ENCODE data around the gene TRUB2. TPM values are rescaled to one million over a fixed set of nuclear protein-coding genes. Genes with fewer than 3 reads are reported as not detected.
"Not testable (repeated sequence)": the region's sequence is repeated elsewhere in the genome, so short reads cannot be mapped to it uniquely, and the experiment has no call there.

Gene TRUB2
- total RNA-seq, 1 donor from 2014 or later: 13.0 TPM

DNA sequence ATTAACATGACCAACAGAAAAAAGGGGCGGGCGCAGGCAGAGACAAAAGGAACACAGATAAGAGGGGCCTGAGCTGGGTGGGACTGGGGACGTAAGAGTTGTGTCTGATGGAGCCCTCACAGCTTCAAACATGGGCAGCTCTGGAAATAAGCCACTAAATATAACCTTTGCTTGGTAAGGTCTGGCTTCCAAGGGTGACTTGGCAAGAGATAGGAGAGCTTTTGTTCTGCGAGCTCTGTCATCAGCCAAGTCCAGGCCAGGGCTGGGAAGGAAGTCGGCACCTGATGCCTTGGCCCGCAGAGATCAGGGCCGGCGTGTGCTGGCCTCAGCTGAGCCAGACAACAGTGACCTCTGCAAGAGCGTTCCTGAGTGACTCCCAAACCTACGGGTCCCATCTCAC is 11.8 kb downstream of the TRUB2 start:
- intact Hi-C loops (cut with DNase I): no loop called here
- no peak for ATAC-seq

DNA sequence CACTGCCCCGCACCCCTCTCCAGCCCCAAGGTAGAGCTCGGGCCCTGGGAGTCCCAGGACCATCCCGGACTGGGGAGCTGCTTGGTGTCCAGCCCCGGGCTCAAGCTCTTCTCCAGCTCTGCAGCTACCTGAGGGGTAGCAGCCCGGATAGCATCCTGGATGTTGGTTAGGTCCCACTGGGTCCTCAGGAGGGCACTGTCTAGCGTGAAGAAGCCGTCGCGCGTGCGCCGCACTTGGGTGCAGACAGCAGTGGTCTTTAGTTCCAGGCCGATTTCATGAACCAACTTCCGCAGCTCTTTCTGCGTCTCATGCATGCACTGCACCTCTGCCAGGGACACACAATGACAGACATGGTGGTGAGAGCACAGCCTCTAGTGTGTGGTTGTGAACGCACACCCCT is 12.7 kb downstream of the TRUB2 start:
- ATAC-seq: no peak
- no peak for DNase-seq (ENCODE audit: low spot score)
- intact Hi-C loops (cut with DNase I): no loop called here

More for the DNA sequence above, 11.8 kb downstream of the TRUB2 start:
- no peak for DNase-seq (ENCODE audit: low spot score)

DNA sequence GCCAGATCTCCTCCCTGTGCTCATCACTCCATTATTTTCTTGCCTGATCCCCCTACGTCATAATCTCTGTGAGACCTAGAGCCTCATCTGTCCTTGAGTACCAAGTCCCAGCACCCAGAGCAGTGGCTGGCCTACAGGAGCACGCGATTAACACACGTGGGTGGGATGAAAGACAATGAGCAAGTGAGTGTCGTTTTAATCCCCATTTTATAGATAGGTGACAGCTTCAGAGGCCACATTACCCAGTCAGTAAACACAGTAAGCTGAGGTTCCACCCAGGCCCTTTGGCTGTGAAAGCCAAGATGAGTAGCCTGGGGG is 17.3 kb downstream of the TRUB2 start:
- no peak for ATAC-seq
- intact Hi-C loops (cut with DNase I): no loop called here
- DNase-seq (ENCODE audit: low spot score): no peak

DNA sequence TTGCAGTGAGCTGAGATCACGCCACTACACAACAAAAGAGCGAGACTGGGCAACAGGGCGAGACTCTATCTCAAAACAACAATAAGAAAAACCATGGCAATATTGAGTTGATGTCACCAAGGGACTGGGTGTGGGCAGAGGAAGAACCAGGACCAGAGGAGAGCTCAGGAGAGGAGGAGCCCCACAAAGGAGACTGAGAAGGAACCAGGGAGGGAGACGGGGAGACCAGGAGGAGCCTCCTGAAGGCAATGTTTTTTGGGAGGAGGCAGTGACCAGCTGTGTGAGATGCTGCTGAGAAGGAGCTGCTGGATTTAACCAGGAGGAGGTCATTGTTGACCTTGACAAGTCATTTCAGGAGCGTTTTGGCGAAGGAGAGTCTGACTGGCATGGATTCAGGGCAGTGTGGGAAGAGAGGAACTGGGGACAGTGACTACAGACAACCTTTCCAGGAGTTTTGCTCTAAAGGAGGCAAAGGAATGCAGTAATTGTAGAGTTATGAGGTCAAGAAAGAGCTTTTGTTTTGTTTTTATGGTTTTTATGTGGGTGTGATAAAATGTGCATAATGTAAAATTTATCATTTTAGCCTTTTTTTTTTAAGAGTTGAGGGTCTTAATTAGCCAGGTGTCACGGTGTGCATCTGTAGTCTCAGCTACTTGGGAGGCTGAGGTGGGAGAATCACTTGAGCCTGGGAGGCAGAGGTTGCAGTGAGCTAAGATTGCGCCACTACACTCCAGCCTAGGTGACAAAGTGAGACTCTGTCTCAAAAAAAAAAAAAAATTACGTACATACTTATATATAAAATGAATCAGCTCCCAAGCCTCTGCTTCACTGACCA is 17.9 kb downstream of the TRUB2 start:
- intact Hi-C loops (cut with DNase I): no loop called here
- DNase-seq (ENCODE audit: low spot score): no peak
- no peak for ATAC-seq

DNA sequence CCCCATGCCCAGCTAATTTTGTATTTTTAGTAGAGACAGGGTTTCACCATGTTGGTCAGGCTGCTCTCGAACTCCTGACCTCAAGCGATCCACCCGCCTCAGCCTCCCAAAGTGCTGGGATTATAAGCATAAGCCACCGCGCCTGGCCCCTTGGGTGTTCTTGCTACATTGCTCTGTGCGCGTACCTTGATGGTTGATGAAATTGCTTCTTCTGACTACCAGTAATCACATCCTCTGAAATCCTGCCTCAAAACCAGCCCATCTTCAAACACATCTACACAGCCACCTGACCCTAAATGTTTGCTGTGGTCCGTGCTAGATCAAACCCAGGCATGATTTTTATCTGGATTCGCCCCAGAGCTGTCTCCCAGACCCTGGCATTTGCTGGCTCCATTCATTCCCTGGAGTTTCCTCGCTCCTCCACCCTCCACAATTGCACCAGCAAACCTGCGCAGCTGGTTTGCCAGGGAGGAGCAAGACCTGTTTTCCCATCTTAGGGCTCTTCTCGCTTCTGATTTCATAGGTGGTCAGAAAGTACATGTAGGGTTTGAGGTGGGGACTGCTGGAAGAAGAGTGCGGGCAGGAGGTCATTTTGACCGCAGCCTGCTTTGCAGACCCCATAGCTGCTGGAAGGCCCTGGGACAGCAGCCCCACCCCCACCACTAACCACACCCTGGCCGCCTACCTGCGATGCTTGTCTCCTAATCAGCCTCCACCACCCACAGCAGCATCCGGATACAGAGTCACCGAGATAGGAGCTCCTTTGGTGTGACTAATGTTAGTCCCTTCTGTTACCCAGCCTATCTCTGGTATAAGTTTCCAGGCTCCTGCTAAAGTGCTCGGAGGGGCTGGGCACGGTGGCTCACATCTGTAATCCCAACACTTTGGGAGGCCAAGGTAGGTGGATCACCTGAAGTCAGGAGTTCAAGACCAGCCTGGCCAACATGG is 23.4 kb downstream of the TRUB2 start:
- ATAC-seq (no peak), DNase-seq (ENCODE audit: low spot score) (no peak)
- intact Hi-C loops (cut with DNase I): no loop called here

DNA sequence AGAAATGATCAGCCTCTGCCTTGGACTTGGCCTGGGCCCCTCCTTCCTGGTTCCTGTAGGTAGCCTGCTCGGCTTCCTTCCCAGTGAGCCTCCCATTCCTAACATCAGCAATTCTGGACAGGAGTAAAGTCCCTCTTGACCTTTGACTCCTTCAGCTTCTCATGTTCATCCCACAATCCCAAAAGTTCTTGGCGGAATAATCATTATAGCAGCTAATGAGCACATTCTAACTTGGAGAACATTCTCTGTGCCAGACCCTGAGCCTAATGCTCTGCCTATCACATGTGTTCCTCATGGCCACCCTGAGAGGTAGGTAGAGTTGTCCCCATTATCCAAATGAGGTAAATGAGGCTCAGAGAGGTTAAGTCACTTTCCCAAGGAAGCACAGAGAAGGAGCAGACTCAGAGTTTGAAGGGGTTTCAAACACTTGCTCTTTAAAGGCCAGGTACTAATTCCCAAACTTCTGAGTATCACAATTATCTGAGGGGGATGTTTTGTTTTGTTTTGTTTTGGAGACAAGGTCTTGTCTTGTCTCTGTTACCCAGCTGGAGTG is 24.9 kb downstream of the TRUB2 start:
- ATAC-seq: no peak
- intact Hi-C loops (cut with DNase I): no loop called here
- no peak for DNase-seq (ENCODE audit: low spot score)

DNA sequence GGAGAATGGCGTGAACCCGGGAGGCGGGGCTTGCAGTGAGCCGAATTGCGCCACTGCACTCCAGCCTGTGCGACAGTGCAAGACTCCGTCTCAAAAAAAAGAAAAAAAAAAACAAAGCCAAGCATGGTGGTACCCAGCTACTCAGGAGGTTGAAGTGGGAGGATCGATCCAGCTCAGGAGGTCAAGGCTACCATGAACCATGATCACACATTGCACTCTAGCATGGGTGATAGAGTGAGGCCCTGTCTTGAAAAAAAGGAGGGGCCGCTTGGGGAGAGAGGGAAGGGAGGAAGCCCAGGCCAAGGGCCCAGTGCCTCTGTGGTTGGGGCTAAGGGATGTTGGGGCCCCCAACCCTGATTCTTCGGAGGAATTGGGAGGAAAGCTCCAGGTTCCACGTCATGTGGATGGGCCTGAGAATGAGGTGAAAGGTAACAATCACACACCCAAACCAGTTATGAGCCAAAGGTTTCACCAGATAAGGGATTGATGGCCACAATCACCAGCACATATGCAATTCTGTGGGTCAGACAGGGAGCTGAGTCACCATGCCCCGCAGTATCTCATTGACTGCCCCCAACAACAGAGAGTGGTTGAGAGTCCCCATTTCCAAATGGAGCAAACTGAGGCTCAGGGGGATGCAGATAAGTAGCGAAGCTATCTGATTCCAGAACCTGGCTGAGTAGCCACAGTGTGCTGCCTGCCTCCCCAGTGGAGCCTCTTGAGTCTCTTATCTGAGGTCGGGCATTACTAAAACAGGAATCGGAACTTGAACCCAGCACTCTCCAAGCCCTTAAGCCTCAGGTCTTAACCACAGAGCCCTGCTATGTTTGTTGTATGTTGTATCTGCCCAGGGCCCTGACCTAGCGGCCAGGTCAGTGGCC is 25.7 kb downstream of the TRUB2 start:
- intact Hi-C loops (cut with DNase I): no loop called here
- ATAC-seq: no peak

DNA sequence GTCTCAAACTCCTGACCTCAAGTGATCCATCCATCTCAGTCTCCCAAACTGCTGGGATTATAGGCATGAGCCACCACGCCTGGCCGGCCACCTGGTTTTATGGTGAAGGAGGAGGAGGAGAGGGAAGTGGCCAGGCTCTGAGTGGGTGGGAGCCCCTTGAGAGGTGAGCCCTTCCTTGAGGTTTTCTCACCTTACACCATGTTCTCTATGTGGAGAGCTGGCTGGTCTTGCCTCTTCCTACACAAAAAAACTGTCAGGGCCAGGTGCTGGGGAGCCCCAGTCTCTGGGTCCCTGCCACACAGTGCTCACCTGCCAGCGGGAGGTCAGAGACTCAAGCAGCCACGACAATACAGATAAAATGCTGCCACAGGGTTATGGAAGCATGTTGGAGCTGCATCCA is 28.1 kb downstream of the TRUB2 start:
- ATAC-seq (no peak), DNase-seq (ENCODE audit: low spot score) (no peak)
- intact Hi-C loops (cut with DNase I): no loop called here

More for the DNA sequence above, 25.7 kb downstream of the TRUB2 start:
- DNase-seq (ENCODE audit: low spot score): no peak

DNA sequence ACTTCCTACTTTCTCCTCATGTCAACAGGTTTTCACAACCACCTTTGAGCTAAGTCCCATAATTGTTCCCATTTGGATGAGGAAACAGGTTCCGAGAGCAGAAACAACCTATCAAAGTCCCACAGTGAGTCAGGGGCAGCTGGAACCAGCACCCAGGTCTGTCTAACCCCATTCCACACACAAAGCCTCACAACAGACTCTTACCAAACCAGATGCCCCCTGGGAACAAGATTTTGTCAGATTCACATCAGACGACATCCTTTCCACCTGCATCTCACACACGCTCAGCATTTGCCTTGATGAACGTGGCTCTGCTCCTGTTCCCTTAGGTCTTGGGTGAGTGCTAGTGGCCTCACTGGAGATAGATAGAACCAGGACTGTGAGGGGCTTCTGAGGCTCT is 29.2 kb downstream of the TRUB2 start:
- intact Hi-C loops (cut with DNase I): no loop called here
- DNase-seq (ENCODE audit: low spot score) (no peak), ATAC-seq (no peak)

DNA sequence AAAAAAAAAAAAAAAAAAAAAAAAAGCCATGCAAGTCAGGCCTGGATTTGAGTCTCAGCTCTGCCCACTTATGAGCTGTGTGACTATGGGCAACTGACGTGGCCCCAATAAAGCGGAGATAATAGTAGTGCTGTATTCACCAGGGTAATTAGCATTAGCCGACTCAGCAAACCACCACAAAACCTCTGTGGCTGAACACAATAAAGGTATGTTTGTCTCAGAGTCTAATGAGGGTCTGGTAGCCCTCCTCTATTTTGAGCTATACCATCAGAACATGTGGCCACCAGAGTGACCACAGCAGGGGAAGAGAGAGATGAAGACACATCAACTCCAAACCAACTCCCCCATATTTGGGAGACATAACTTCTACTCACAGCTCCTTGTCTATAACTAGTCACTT is 30.2 kb downstream of the TRUB2 start:
- no peak for ATAC-seq
- no peak for DNase-seq (ENCODE audit: low spot score)
- intact Hi-C loops (cut with DNase I): no loop called here

DNA sequence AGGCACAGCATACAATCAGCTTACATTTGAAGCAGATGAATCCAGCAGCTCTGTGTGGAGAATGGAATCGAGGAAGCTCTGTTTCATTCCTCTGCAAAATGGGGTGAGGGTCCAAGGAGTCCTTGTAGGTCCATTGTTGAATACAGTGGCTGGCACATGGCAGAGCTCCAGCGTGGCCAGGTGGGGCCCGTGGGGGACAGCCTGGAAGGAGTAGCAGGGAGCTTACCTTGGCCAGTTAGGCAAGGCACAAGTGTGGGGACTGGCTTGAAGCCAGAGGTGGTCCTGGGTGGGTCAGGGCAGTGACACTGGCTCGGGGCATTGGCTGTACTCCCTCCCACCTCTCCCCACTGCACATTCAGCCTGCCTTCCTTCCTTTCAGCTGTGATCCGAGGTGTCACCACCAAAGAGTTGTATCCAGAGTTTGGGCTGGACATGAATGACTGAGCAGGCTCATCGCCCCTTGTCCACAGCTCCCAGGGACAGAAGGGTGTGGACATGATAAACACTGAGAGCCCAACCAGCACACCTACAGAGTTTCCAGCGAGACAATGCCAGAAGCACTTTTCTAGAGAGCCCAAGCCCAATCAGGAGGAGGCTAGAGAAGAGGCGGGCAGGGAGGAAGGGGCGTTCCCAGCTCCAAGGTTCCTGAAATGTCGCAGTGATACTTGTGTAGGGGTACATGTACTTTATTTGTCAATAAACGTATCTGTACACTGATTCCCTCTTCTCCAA is 33.8 kb downstream of the TRUB2 start:
- intact Hi-C loops (cut with DNase I): no loop called here
- no peak for DNase-seq (ENCODE audit: low spot score)
- ATAC-seq: no peak

DNA sequence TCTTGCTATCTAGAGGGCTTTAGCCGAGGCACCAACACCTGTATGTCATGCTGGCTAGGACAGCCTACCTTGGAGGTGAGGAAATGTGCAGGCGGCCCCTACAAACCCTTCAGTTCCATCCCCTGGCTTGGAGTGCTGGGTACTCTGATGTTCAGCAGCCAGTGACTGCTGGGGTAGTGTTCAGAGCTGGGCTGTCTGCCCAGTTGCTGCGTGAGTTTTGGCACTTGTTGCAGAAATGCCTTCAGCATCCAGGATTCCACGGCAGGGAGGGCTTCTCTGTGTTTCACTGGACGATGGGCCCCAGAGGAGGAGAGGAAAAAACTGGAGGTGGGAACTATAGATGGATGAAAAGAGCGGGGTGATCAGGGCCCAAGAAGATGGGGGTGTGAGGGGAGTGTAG is 35.8 kb downstream of the TRUB2 start:
- intact Hi-C loops (cut with DNase I): no loop called here
- ATAC-seq: no peak
- DNase-seq (ENCODE audit: low spot score): no peak

DNA sequence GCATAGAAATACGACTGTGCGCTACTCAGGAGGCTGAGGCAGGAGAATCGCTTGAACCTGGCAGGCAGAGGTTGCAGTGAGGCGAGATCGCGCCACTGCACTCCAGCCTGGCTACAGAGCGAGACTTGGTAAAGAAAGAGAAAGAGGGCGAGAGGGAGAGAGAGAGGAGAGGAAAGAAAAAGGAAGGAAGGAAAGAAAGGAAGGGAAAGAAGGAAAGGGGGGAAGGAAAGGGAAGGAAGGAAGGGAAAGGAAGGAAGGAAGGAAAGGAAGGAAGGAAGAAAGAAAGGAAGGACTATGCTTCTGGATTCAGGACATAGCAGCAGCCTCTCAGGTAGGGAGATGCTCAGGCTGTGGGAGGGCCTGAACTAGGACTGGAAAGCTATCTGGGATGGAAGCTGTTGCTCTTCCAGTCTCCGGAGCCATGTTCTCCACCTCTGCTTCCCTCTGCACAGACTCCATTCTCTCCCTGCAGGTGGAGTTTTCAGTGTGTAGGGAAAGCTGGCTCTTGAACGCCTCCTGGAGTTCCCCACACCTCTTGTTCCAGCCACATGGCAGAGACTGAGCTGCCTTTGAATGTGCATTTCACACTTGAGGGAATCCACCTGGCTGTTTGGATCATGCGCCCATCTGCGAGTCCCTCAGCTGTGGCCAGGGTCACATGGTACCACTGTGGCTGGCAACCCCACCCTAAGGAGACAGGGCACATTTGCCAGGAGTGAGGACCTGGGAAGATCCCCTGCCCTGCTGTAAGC is 37.0 kb downstream of the TRUB2 start:
- no peak for ATAC-seq
- DNase-seq (ENCODE audit: low spot score): no peak
- intact Hi-C loops (cut with DNase I): no loop called here

DNA sequence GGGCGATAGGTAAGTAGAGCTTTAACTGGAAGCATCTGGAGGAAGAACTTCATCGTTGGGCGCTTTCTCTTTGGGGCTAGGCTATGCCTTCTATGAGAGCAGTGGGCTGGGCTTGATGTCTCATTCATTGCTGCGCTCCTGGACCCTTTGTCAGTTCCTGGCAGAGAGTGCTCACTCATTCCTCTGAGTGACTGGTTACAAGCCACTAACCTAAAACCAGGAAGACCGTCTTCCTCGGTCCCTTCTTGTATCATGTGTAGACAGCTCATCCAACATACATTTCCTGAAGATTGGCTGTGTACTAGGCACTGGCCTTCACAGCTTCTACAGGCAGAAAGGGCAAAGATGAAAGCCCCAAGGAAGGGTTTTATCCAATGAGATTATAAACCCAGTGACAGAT is 39.7 kb downstream of the TRUB2 start:
- no peak for ATAC-seq
- DNase-seq (ENCODE audit: low spot score): no peak
- intact Hi-C loops (cut with DNase I): no loop called here

DNA sequence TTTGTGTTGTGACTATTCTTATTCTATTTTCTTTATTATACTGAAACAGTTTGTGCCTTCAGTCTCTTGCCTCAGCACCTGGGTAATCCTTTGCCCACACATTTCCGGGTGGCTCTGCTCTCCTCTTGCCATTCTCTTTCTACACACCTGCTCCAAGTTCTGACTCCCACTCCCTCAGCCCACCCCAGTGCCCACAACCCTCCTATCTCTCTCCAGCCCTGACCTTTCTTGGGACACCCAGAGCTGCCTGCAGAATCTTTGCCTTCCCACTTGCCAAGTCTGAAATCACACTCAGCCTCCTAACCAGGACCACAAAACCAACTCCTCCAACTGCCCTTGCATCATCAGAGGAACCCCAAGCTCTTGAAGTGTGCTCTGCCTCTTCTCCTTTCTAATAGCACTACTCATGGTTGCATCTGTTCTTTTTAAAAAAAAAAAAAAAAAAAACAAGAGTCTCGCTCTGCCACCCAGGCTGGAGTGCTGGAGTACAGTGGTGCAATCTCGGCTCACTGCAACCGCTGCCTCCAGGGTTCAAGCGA is 42.1 kb downstream of the TRUB2 start:
- DNase-seq (ENCODE audit: low spot score): no peak

DNA sequence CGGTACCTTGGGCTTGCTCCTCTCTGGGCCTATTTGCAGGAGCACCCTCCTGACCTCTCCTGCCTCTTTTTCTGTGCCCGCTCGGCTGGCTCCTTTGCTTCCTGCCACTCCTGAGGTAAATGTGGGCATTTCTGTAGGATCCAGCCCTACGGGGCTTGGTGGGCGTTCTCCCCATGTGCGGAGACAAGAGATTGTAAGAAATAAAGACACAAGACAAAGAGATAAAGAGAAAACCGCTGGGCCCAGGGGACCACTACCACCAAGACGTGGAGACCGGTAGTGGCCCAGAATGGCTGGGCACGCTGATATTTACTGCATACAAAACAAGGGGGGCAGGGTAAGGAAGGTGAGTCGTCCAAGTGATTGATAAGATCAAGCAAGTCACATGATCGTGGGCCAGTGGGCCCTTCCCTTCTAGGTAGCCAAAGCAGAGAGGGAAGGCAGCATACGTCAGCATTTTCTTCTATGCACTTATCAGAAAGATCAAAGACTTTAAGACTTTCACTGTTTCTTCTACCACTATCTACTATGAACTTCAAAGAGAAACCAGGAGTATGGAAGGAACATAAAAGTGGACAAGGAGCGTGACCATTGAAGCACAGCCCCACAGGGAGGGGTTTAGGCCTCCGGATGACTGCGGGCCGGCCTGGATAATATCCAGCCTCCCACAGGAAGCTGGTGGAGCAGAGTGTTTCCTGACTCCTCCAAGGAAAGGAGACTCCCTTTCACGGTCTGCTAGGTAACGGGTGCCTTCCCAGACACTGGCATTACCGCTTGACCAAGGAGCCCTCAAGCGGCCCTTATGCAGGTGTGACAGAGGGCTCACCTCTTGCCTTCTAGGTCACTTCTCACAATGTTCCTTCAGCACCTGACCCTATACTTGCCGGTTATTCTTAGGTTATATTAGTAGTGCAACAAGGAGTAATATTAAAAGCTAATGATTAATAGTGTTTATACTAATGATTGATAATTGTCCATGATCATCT is 42.9 kb downstream of the TRUB2 start:
- ATAC-seq; intact Hi-C loops (cut with DNase I); DNase-seq (ENCODE audit: low spot score): not testable (repeated sequence)

More for the DNA sequence above, 42.1 kb downstream of the TRUB2 start:
- ATAC-seq: no peak
- intact Hi-C loops (cut with DNase I): no loop called here
